Erythroblast (primary cell): ENCODE data around the gene COA1.

Experiments
- GATA1 ChIP-seq: IDR thresholded peaks from 2 replicates; pipeline ENCODE4 v1.6.1; 2011; ENCODE audit warnings: low read depth, mild to moderate bottlenecking, control low read depth, low read length, moderate library complexity
- POLR2A ChIP-seq: IDR thresholded peaks from 2 replicates; pipeline ENCODE4 v1.6.1; 2011; ENCODE audit warnings: mild to moderate bottlenecking, low read length

GRCh38 chr7:43753271-43753810 is 24.0 kb upstream of the COA1 start:
- TF ChIP-seq POLR2A: no peak
- no peak for TF ChIP-seq GATA1
